GM10847 (cell line): ENCODE results near the gene DCTN2.

Experiments
- POLR2A ChIP-seq: IDR thresholded peaks from 2 replicates; pipeline ENCODE4 v1.6.1; 2011; ENCODE audit not compliant: insufficient read length; ENCODE audit errors: extremely low read depth

Gene DCTN2

GRCh38 chr12:57541001-57541400 lies 6.0 kb downstream of the DCTN2 start:
- no peak for TF ChIP-seq POLR2A

- no peak for TF ChIP-seq POLR2A
These were observed 7.7 kb downstream of the DCTN2 start for GRCh38 chr12:57539134-57539768.

- TF ChIP-seq POLR2A, result no peak
These were observed 10.4 kb downstream of the DCTN2 start for GRCh38 chr12:57536597-57536942.

- TF ChIP-seq POLR2A, result no peak
These were observed 11.0 kb downstream of the DCTN2 start for GRCh38 chr12:57535764-57536596.

GRCh38 chr12:57534991-57535543 lies 11.9 kb downstream of the DCTN2 start:
- TF ChIP-seq POLR2A, result no peak

- TF ChIP-seq POLR2A, result no peak
These were observed 12.7 kb downstream of the DCTN2 start for GRCh38 chr12:57534250-57534649.

GRCh38 chr12:57533108-57533507 lies 13.9 kb downstream of the DCTN2 start:
- TF ChIP-seq POLR2A, result no peak

- TF ChIP-seq POLR2A, result no peak
These were observed 15.2 kb downstream of the DCTN2 start for GRCh38 chr12:57531836-57532235.

- no peak for TF ChIP-seq POLR2A
These were observed 16.4 kb downstream of the DCTN2 start for GRCh38 chr12:57530396-57531142.

GRCh38 chr12:57529831-57530230 lies 17.2 kb downstream of the DCTN2 start:
- TF ChIP-seq POLR2A, result no peak

- no peak for TF ChIP-seq POLR2A
These were observed 18.0 kb downstream of the DCTN2 start for GRCh38 chr12:57528831-57529555.

GRCh38 chr12:57528176-57528575 lies 18.8 kb downstream of the DCTN2 start:
- no peak for TF ChIP-seq POLR2A

- no peak for TF ChIP-seq POLR2A
These were observed 19.8 kb downstream of the DCTN2 start for GRCh38 chr12:57527184-57527583.

- no peak for TF ChIP-seq POLR2A
These were observed 20.4 kb downstream of the DCTN2 start for GRCh38 chr12:57526477-57527126.

- no peak for TF ChIP-seq POLR2A
These were observed 21.2 kb downstream of the DCTN2 start for GRCh38 chr12:57525615-57526383.
